Measurements from ENCODE around the gene CAMK2B.

GRCh38 chr7:44258865-44259546 lies 66.4 kb downstream of the CAMK2B start:
- TF ChIP-seq GATA2 (IDR thresholded peaks at IDR 0.05; ENCODE audit: low read depth, low read length) (no peak), GATA3 (IDR thresholded peaks at IDR 0.05; ENCODE audit: low read depth, low read length) (no peak)
